ENCODE results near the gene CBX3. TPM values are rescaled to one million over a fixed set of nuclear protein-coding genes. Genes with fewer than 3 reads are reported as not detected.
"Not testable (repeated sequence)": the region's sequence is repeated elsewhere in the genome, so short reads cannot be mapped to it uniquely, and the experiment has no call there.

Gene CBX3
- total and polyA plus RNA-seq, 11 donors: 31.5 to 70.1 (median 59.9) TPM

- no peak overlapping the region for H3K4me3 ChIP-seq
- TF ChIP-seq CTCF (IDR thresholded peaks at IDR 0.05): no peak
- no peak for TF ChIP-seq POLR2A (IDR thresholded peaks at IDR 0.05)
- peak overlapping the region in 2 of 12 donors; percentile 11 to 42 for H3K27ac ChIP-seq
- intact Hi-C loops (cut with DNase I): no loop called here
- peaks cover 0 to 52% (median 19%) of the 10 kb centered on the region in 12 donors for H3K4me1 ChIP-seq
- no peaks in the 10 kb centered on the region for H3K9me3 ChIP-seq
- WGBS, 4 donors: 63 to 90% (median 78%) methylated on average over 3 of the region's 3 CpGs
- peaks cover 0 to 31% (median 15%) of the 10 kb centered on the region in 9 donors for H3K36me3 ChIP-seq
- no peak for ATAC-seq
- H3K27me3 ChIP-seq: no peaks in the 10 kb centered on the region
- no peak for DNase-seq
These were observed 19.9 kb upstream of the CBX3 start for GRCh38 chr7:26181474-26182227.

GRCh38 chr7:26182283-26182682 lies 19.3 kb upstream of the CBX3 start:
- intact Hi-C loops (cut with DNase I): no loop called here
- Histone ChIP-seq H3K27me3 (no peaks in the 10 kb centered on the region), H3K4me1 (peaks cover 0 to 58% (median 19%) of the 10 kb centered on the region in 12 donors), H3K27ac (peak overlapping the region in 1 of 12 donors; percentile 52), H3K4me3 (no peak overlapping the region), H3K9me3 (no peaks in the 10 kb centered on the region), H3K36me3 (peaks cover 0 to 37% (median 21%) of the 10 kb centered on the region in 9 donors)
- no peak for TF ChIP-seq CTCF (IDR thresholded peaks at IDR 0.05)
- no peak for TF ChIP-seq POLR2A (IDR thresholded peaks at IDR 0.05)
- DNase-seq (peak in 1 of 5 donors; percentile 32), ATAC-seq (peak in 2 of 4 donors; percentile 6 to 10)
- 52 to 62% (median 55%) methylated on average over 6 of the region's 6 CpGs for WGBS, 4 donors

GRCh38 chr7:26182706-26183105 lies 18.8 kb upstream of the CBX3 start:
- DNase-seq (no peak), ATAC-seq (peak in 2 of 4 donors; percentile 5 to 6)
- WGBS, 4 donors: 85% methylated on average over 8 of the region's 8 CpGs
- intact Hi-C loops (cut with DNase I): no loop called here
- TF ChIP-seq POLR2A (IDR thresholded peaks at IDR 0.05) (no peak), CTCF (IDR thresholded peaks at IDR 0.05) (no peak)
- Histone ChIP-seq H3K4me3 (no peak overlapping the region), H3K36me3 (peaks cover 0 to 41% (median 25%) of the 10 kb centered on the region in 9 donors), H3K9me3 (no peaks in the 10 kb centered on the region), H3K27me3 (no peaks in the 10 kb centered on the region), H3K27ac (peak overlapping the region in 1 of 12 donors; percentile 52), H3K4me1 (peaks cover 0 to 62% (median 19%) of the 10 kb centered on the region in 12 donors)

GRCh38 chr7:26183545-26184280 lies 17.8 kb upstream of the CBX3 start:
- intact Hi-C loops (cut with DNase I): no loop called here
- ATAC-seq: no peak
- no peaks in the 10 kb centered on the region for H3K9me3 ChIP-seq
- H3K27me3 ChIP-seq: no peaks in the 10 kb centered on the region
- peaks cover 0 to 70% (median 19%) of the 10 kb centered on the region in 12 donors for H3K4me1 ChIP-seq
- 65 to 81% (median 68%) methylated on average over 4 of the region's 4 CpGs for WGBS, 4 donors
- TF ChIP-seq POLR2A (IDR thresholded peaks at IDR 0.05): no peak
- TF ChIP-seq CTCF (IDR thresholded peaks at IDR 0.05): no peak
- H3K27ac ChIP-seq: peak overlapping the region in 6 of 12 donors; percentile 4 to 52 (median 27)
- H3K4me3 ChIP-seq: no peak overlapping the region
- no peak for DNase-seq
- peaks cover 0 to 51% (median 35%) of the 10 kb centered on the region in 9 donors for H3K36me3 ChIP-seq

GRCh38 chr7:26184281-26185101 lies 17.1 kb upstream of the CBX3 start:
- DNase-seq; H3K9me3 ChIP-seq; ATAC-seq; H3K27me3 ChIP-seq; H3K4me3 ChIP-seq; intact Hi-C loops (cut with DNase I): not testable (repeated sequence)
- peaks cover 0 to 59% (median 43%) of the 10 kb centered on the region in 9 donors for H3K36me3 ChIP-seq
- WGBS, 4 donors: 74 to 81% (median 78%) methylated on average over 4 of the region's 4 CpGs
- H3K27ac ChIP-seq: peak overlapping the region in 4 of 12 donors; percentile 26 to 52 (median 34)
- H3K4me1 ChIP-seq: peaks cover 0 to 74% (median 19%) of the 10 kb centered on the region in 12 donors

Measured in heart left ventricle (tissue), 16 donors.